Epithelial cell of esophagus (primary cell): Measurements from ENCODE around the gene TUFT1.

ENCODE experiments used
- DNase-seq: peaks from one replicate; pipeline ENCODE4 v3.0.0; 2010; ENCODE audit warnings: low read depth
- H3K4me3 ChIP-seq: 2 replicates; pipeline ENCODE4 v1.5.1; 2011; ENCODE audit warnings: mild to moderate bottlenecking, low read length, control low read depth
- TF ChIP-seq, protein P1 (sequence below): IDR thresholded peaks from 2 replicates; pipeline ENCODE4 v1.5.1; 2011; ENCODE audit warnings: low read depth, mild to moderate bottlenecking, low read length, control low read depth, inconsistent platforms; ENCODE audit not compliant: insufficient read depth; ENCODE audit errors: missing control alignments

TUFT1 gene, protein sequence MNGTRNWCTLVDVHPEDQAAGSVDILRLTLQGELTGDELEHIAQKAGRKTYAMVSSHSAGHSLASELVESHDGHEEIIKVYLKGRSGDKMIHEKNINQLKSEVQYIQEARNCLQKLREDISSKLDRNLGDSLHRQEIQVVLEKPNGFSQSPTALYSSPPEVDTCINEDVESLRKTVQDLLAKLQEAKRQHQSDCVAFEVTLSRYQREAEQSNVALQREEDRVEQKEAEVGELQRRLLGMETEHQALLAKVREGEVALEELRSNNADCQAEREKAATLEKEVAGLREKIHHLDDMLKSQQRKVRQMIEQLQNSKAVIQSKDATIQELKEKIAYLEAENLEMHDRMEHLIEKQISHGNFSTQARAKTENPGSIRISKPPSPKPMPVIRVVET

DNA sequence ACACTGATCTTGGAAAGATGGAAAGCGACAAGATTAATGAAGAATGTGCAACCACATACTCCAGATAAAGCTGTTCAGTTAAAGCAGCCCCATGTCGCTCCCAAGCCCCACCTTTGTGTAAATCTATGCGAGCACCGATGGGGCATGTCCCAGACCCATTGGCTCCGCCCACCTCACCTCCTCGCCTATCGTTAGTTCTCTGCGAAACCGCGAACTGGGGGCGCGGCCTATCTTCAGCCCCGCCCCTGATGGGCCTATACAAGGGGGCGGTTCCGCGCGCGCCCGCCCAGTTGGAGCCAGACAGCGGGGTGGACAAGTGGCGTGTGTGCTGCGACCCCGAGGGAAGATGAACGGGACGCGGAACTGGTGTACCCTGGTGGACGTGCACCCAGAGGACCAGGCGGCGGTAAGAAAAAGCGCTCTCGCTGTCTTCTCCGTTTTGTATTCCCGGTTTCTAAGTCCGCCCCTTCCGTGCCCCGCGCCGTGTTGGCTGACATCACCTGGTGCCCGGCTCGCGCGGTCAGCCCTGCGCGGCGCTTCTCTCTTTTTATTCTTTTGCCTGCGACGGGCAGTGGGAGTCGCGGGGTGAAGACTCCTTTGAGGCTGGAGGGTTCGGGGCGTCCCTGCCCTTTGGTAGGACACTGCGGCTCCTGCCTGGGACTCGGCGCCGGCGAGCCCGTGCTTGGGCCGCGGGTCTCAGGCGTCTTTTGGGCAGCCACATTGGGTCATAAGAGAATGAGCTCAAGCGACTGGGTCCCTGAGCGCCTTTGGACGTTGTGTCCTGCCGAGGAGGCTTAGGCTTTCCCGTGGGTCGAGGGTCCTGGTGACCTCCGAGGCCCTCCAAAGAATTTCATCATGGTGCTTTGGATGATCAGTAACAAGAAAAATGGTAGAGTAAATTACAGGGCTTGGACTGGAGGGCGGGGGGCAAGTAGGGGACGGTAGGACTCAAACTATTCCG, at the start of gene TUFT1:
Gene TUFT1 (plus strand): TSS at position 289 of the 961 bp plus-strand sequence. CDS start 58 bp downstream, at position 347.
- TF ChIP-seq, protein P1, sequence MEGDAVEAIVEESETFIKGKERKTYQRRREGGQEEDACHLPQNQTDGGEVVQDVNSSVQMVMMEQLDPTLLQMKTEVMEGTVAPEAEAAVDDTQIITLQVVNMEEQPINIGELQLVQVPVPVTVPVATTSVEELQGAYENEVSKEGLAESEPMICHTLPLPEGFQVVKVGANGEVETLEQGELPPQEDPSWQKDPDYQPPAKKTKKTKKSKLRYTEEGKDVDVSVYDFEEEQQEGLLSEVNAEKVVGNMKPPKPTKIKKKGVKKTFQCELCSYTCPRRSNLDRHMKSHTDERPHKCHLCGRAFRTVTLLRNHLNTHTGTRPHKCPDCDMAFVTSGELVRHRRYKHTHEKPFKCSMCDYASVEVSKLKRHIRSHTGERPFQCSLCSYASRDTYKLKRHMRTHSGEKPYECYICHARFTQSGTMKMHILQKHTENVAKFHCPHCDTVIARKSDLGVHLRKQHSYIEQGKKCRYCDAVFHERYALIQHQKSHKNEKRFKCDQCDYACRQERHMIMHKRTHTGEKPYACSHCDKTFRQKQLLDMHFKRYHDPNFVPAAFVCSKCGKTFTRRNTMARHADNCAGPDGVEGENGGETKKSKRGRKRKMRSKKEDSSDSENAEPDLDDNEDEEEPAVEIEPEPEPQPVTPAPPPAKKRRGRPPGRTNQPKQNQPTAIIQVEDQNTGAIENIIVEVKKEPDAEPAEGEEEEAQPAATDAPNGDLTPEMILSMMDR, result no peak
- peak within 1 kb of the TSS; percentile 92 for H3K4me3 ChIP-seq
- peak; percentile 93 for DNase-seq

DNA sequence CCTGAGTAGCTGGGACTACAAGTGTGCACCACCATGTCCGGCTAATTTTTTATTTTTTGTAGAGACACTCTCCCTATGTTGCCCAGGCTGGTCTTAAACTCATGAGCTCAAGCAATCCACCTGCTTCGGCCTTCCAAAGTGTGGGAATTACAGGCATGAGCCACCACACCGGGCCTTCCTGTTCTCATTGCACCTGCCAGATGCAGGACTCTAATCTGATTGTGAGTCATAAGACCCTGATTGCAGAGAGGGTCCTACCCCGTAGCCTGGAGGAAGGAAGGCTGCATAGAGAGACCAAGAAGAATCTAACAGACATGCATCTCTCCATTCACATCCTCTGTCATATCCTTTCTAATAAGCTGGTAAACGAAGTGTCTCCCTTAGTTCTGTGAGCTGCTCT, 48.5 kb upstream of the TUFT1 start:
- no peak overlapping the region for H3K4me3 ChIP-seq
- TF ChIP-seq, protein P1, result no peak
- DNase-seq, result no peak

DNA sequence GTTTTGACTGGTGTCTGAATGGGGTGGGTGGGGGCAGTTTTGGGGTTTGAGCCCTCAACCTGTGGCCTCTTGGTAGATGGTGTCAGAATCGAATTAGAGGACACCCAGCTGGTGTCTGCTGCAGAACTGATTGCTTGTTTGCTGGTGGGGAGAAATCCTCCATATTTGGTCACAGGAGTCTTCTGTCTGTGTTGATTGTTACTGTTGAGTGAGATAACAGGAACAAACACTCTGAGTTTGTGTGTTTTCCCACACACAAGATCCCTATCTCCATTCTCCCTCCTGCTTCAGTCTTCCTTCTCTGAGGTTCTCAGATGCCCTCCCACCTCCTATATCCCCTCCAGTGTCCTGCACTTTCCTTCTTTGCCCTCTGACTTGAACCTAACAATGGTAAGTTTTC, 48.0 kb upstream of the TUFT1 start:
- no peak for DNase-seq
- TF ChIP-seq, protein P1, result no peak
- H3K4me3 ChIP-seq, result no peak overlapping the region

DNA sequence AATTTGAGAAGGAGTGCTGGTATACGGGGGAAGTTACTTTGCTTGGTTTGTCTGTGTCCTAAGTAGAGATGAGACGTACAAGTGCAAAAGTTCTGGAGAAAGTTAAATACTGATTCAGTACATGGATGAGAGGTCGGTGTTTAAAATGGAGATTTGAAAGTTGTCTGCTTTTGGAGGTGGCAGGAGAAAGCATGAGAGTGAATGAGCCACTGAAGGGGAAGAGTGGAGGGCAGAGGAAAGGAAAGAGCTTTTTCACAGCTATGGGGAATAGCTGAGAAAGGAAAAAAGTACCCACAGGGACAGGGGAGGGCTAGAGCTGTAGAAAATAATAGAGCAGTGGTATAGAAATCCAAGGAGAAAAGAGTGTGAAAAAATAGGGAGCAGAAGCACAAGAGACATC, 47.1 kb upstream of the TUFT1 start:
- TF ChIP-seq, protein P1, result no peak
- DNase-seq, result no peak
- H3K4me3 ChIP-seq, result no peak overlapping the region

DNA sequence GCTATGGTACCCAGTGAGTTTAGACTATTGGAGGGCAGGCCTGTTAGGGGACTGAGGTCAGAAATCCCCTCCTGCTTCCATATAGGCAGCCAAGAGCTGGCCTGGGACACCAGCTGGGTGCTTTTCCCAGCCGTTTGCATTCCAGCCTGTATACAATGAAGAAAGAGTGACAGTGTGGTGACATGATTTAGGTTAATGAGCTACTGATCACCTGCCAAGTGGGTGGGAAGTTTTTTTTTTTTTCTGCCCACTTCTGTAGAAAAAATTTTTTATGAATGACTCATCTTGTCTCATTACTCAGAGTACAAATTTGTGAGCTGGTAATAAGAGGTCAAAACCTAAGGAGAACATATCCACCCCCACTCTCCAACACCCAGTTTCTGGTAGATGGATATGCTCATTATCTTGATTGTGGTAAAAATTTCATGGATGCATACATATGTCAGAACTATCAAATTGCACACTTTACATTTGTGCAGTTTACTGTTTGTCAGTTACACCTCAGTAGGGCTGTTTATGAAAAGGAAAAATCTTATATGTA, 45.3 kb upstream of the TUFT1 start:
- H3K4me3 ChIP-seq, result no peak overlapping the region
- TF ChIP-seq, protein P1, result no peak
- peak; percentile 68 for DNase-seq

DNA sequence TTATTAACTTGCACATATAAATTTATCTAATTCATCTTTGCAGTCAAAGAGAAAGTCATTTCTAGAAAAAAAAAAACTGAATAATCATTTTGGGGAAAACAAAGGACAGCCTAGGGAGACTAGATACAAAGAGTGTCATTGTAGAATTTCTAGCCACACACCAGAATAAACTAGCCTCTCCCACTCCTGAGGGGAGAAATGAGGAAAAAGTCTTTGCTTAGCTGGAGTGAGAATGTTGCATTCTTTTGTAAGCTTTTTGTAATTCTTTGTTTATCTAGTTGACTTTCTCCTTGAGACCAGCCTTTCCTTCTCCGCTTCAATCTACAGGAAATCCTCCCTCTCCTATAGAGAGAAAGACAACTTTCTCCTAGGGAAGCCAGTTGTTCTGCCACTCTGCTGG, 44.8 kb upstream of the TUFT1 start:
- DNase-seq, result no peak
- H3K4me3 ChIP-seq, result no peak overlapping the region
- TF ChIP-seq, protein P1, result no peak
